Spinal cord (tissue), 10 donors: Measurements from ENCODE around the gene TMEM170A. TPM values are rescaled to one million over a fixed set of nuclear protein-coding genes. Genes with fewer than 3 reads are reported as not detected.
A peak's percentile ranks its signal among the peaks of the same experiment; 100 is the strongest.
"Not testable (repeated sequence)": the region's sequence is repeated elsewhere in the genome, so short reads cannot be mapped to it uniquely, and the experiment has no call there.

Experiments used
- DNase-seq, 6 donors: peaks; one replicate each; pipeline versions ENCODE4 v3.0.0 to v3.0.0-alpha.2; 2013 to 2015; ENCODE audit warnings: low spot score in 6 of 6, low read depth in 4 of 6
- H3K27ac ChIP-seq: one replicate; pipeline ENCODE4 v1.5.1; 2013; ENCODE audit warnings: low read depth, low read length, control low read depth
- H3K27me3 ChIP-seq: one replicate; pipeline ENCODE4 v1.6.1; 2013; ENCODE audit warnings: low read length; ENCODE audit not compliant: control insufficient read depth, insufficient read depth
- H3K36me3 ChIP-seq: one replicate; pipeline ENCODE4 v1.6.1; 2013; ENCODE audit warnings: low read length; ENCODE audit not compliant: control insufficient read depth, insufficient read depth
- H3K4me1 ChIP-seq: one replicate; pipeline ENCODE4 v1.6.1; 2013; ENCODE audit warnings: low read length; ENCODE audit not compliant: control insufficient read depth, insufficient read depth
- H3K4me3 ChIP-seq: one replicate; pipeline ENCODE4 v1.5.1; 2013; ENCODE audit warnings: low read depth, low read length, control low read depth
- H3K9me3 ChIP-seq: one replicate; pipeline ENCODE4 v1.6.1; 2013; ENCODE audit warnings: low read length; ENCODE audit not compliant: control insufficient read depth, insufficient read depth
- WGBS: methylation state at CpG from one replicate; pipeline ENCODE4 v1.1.5; 2013; ENCODE audit warnings: missing lambda C conversion rate; ENCODE audit not compliant: insufficient coverage; 5-methylcytosine and 5-hydroxymethylcytosine counted together
- polyA plus RNA-seq, 2 donors: library from polyadenylated mRNA; unstranded; fragments of 120-200 nt; gene quantifications; one replicate each; pipeline ENCODE4 v1.2.1, GENCODE V29; 2013; ENCODE audit not compliant: insufficient read length in 2 of 2
- total RNA-seq, 2 donors: library from RNA; depleted of rRNA in 1 of 2; stranded (reverse); fragments of 120-200 nt in 1 of 2; fragments of >200 nt in 1 of 2; gene quantifications; one replicate each; pipeline versions ENCODE4 v1.2.3 to v1.2.4, GENCODE V29; 2013 to 2014
- donor health status: healthy.

TMEM170A gene
- total and polyA plus RNA-seq, 4 donors, result 35.4 to 60.6 (median 37.6) TPM

- Histone ChIP-seq H3K4me1 (peaks cover 34% of the 10 kb centered on the region), H3K9me3 (no peaks in the 10 kb centered on the region), H3K27ac (peak within 1 kb of the TSS; percentile 97), H3K4me3 (peak within 1 kb of the TSS; percentile 98), H3K27me3 (no peaks in the 10 kb centered on the region), H3K36me3 (peaks cover 5% of the 10 kb centered on the region)
- under 1% methylated on average over 79 of the region's 85 CpGs for WGBS
- DNase-seq, result peak in 5 of 6 donors; percentile 90 to 99 (median 92)
Observed at GRCh38 chr16:75432828-75433731, 31.4 kb downstream of the TMEM170A start, which contains the start of gene CFDP1. TSS of gene CFDP1 (minus strand) at chr16:75433503. CDS start at chr16:75433352, 151 bp downstream.

- Histone ChIP-seq H3K9me3 (no peaks in the 10 kb centered on the region), H3K27ac (no peak overlapping the region), H3K4me1 (peaks cover 30% of the 10 kb centered on the region), H3K4me3 (no peak overlapping the region), H3K27me3 (no peaks in the 10 kb centered on the region), H3K36me3 (peaks cover 5% of the 10 kb centered on the region)
- 93% methylated on average over 3 of the region's 11 CpGs for WGBS
- no peak for DNase-seq
Observed at GRCh38 chr16:75429621-75430403, 34.7 kb downstream of the TMEM170A start.

GRCh38 chr16:75426524-75426923, 38.0 kb downstream of the TMEM170A start:
- no CpG with 5 or more reads among the region's 2 CpGs for WGBS
- H3K36me3 ChIP-seq, result not testable (repeated sequence)

GRCh38 chr16:75424105-75424762, 40.3 kb downstream of the TMEM170A start:
- not testable (repeated sequence) for H3K9me3 ChIP-seq, H3K36me3 ChIP-seq, H3K4me3 ChIP-seq, H3K27ac ChIP-seq, DNase-seq, H3K4me1 ChIP-seq, H3K27me3 ChIP-seq
- WGBS, result 89% methylated on average over 10 of the region's 18 CpGs

More at GRCh38 chr16:75426524-75426923, 38.0 kb downstream of the TMEM170A start:
- not testable (repeated sequence) for DNase-seq, H3K27ac ChIP-seq, H3K9me3 ChIP-seq, H3K27me3 ChIP-seq, H3K4me1 ChIP-seq, H3K4me3 ChIP-seq

GRCh38 chr16:75423723-75424104, 40.8 kb downstream of the TMEM170A start:
- no peak for DNase-seq
- Histone ChIP-seq H3K27ac (no peak overlapping the region), H3K27me3 (no peaks in the 10 kb centered on the region), H3K4me3 (no peak overlapping the region), H3K36me3 (peaks cover under 1% of the 10 kb centered on the region), H3K4me1 (no peaks in the 10 kb centered on the region), H3K9me3 (no peaks in the 10 kb centered on the region)
- WGBS, result 89% methylated on average over 4 of the region's 4 CpGs

- no peaks in the 10 kb centered on the region for H3K4me1 ChIP-seq
- no peak for DNase-seq
- no peaks in the 10 kb centered on the region for H3K27me3 ChIP-seq
- no peak overlapping the region for H3K4me3 ChIP-seq
- H3K36me3 ChIP-seq, result no peaks in the 10 kb centered on the region
- H3K9me3 ChIP-seq, result no peaks in the 10 kb centered on the region
- no peak overlapping the region for H3K27ac ChIP-seq
- 100% methylated on average over 1 of the region's 1 CpG for WGBS
Observed at GRCh38 chr16:75421820-75422126, 42.7 kb downstream of the TMEM170A start.

- 18% methylated on average over 5 of the region's 8 CpGs for WGBS
- H3K27ac ChIP-seq, result no peak overlapping the region
- H3K9me3 ChIP-seq, result no peaks in the 10 kb centered on the region
- no peaks in the 10 kb centered on the region for H3K4me1 ChIP-seq
- DNase-seq, result peak in 2 of 6 donors; percentile 42 to 69
- no peaks in the 10 kb centered on the region for H3K36me3 ChIP-seq
- no peak overlapping the region for H3K4me3 ChIP-seq
- no peaks in the 10 kb centered on the region for H3K27me3 ChIP-seq
Observed at GRCh38 chr16:75420987-75421819, 43.3 kb downstream of the TMEM170A start.

GRCh38 chr16:75416904-75417565, 47.5 kb downstream of the TMEM170A start:
- Histone ChIP-seq H3K4me1 (peaks cover 3% of the 10 kb centered on the region), H3K27me3 (no peaks in the 10 kb centered on the region), H3K27ac (no peak overlapping the region), H3K36me3 (peaks cover 5% of the 10 kb centered on the region), H3K9me3 (no peaks in the 10 kb centered on the region), H3K4me3 (no peak overlapping the region)
- DNase-seq, result no peak
- WGBS, result no CpG with 5 or more reads among the region's 2 CpGs
